ENCODE measurements around the gene GMPR. TPM values are rescaled to one million over a fixed set of nuclear protein-coding genes. Genes with fewer than 3 reads are reported as not detected.

GMPR gene
- total RNA-seq, 6 donors from 2014 or later: 10.5 to 25.6 (median 16.4) TPM

DNA sequence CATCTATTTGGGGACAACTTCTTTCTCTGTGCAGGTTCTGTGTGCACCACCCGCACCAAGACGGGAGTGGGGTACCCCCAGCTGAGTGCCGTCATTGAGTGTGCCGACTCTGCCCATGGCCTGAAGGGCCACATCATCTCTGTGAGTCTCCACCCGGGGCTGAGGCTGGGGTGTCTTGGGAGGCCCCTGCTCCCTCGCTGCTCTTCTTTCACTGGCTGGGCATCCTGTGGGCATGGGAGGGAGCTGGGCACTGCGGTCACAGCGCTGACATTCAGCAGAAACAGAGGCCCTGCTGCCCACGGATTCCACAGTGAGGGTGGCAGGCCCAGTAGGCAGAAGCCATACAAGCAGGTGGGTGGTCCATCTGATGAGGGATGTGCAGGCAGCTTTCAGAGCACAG lies 40.4 kb downstream of the GMPR start:
- no peak for ATAC-seq (ENCODE audit: low FRiP score in 2 of 2)
- Histone ChIP-seq H3K27me3 (no peaks in the 10 kb centered on the region), H3K27ac (no peak overlapping the region), H3K36me3 (peaks cover 0 to 4% (median 0%) of the 10 kb centered on the region in 4 donors), H3K9me3 (no peaks in the 10 kb centered on the region), H3K4me1 (peaks cover 0 to 9% (median 3%) of the 10 kb centered on the region in 4 donors), H3K4me3 (no peak overlapping the region)
- TF ChIP-seq CTCF (IDR thresholded peaks at IDR 0.05) (no peak), POLR2A (IDR thresholded peaks at IDR 0.05) (no peak), POLR2AphosphoS5 (IDR thresholded peaks at IDR 0.05) (no peak), EP300 (IDR thresholded peaks at IDR 0.05) (no peak)
- no peak for DNase-seq
- 91 to 96% methylated on average over 4 to 9 of the region's 9 CpGs for WGBS, 2 donors

DNA sequence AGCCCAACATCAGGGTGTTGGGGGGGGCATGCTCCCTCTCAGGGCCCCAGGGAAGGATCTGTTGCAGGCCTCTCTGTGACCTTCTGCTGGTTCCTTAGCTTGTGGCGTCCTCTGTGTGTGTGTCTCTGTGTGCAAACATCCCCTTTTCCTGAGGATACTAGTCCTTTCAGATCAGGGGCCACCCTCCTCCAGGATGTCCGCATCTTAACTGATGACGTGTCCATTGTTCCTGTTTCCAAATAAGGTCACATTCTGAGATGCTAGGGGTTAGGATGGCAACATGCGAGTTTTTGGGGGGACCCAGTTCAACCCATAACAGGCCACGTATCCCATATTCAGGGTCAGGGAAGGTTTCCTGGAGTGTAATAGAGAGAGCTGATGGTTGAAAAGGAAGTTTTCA lies 40.9 kb downstream of the GMPR start:
- Histone ChIP-seq H3K9me3 (no peaks in the 10 kb centered on the region), H3K27me3 (no peaks in the 10 kb centered on the region), H3K36me3 (peaks cover 0 to 4% (median 0%) of the 10 kb centered on the region in 4 donors), H3K4me3 (no peak overlapping the region), H3K4me1 (peaks cover 0 to 9% (median 3%) of the 10 kb centered on the region in 4 donors), H3K27ac (no peak overlapping the region)
- ATAC-seq (ENCODE audit: low FRiP score in 2 of 2) (no peak), DNase-seq (no peak)
- TF ChIP-seq CTCF (IDR thresholded peaks at IDR 0.05): no peak
- no peak for TF ChIP-seq POLR2A (IDR thresholded peaks at IDR 0.05)
- TF ChIP-seq EP300 (IDR thresholded peaks at IDR 0.05): no peak
- 77 to 96% methylated on average over 5 of the region's 5 CpGs for WGBS, 2 donors

GRCh38 chr6:16282370-16282769 lies 44.0 kb downstream of the GMPR start:
- no peak for ATAC-seq (ENCODE audit: low FRiP score in 2 of 2)
- Histone ChIP-seq H3K36me3 (peaks cover 0 to 4% (median 0%) of the 10 kb centered on the region in 4 donors), H3K9me3 (no peaks in the 10 kb centered on the region), H3K4me1 (peaks cover 0 to 6% (median 2%) of the 10 kb centered on the region in 4 donors), H3K27ac (no peak overlapping the region), H3K27me3 (no peaks in the 10 kb centered on the region), H3K4me3 (no peak overlapping the region)
- no peak for DNase-seq
- 93% methylated on average over 4 of the region's 4 CpGs for WGBS, 2 donors
- no peak for TF ChIP-seq EP300 (IDR thresholded peaks at IDR 0.05)
- no peak for TF ChIP-seq POLR2A (IDR thresholded peaks at IDR 0.05)
- TF ChIP-seq POLR2AphosphoS5 (IDR thresholded peaks at IDR 0.05): no peak
- no peak for TF ChIP-seq CTCF (IDR thresholded peaks at IDR 0.05)

- TF ChIP-seq POLR2A (IDR thresholded peaks at IDR 0.05) (no peak), CTCF (IDR thresholded peaks at IDR 0.05) (no peak), POLR2AphosphoS5 (IDR thresholded peaks at IDR 0.05) (no peak), EP300 (IDR thresholded peaks at IDR 0.05) (no peak)
- ATAC-seq (ENCODE audit: low FRiP score in 2 of 2) (no peak), DNase-seq (no peak)
- 94 to 95% methylated on average over 8 to 14 of the region's 14 CpGs for WGBS, 2 donors
- Histone ChIP-seq H3K27me3 (no peaks in the 10 kb centered on the region), H3K4me1 (no peaks in the 10 kb centered on the region), H3K27ac (no peak overlapping the region), H3K4me3 (no peak overlapping the region), H3K36me3 (no peaks in the 10 kb centered on the region), H3K9me3 (no peaks in the 10 kb centered on the region)
Observed at GRCh38 chr6:16284472-16284871, 46.1 kb downstream of the GMPR start.

GRCh38 chr6:16285467-16286150 lies 47.2 kb downstream of the GMPR start:
- ATAC-seq (ENCODE audit: low FRiP score in 2 of 2): no peak
- 88 to 91% methylated on average over 6 to 11 of the region's 11 CpGs for WGBS, 2 donors
- Histone ChIP-seq H3K27me3 (no peaks in the 10 kb centered on the region), H3K4me3 (no peak overlapping the region), H3K9me3 (no peaks in the 10 kb centered on the region), H3K4me1 (no peaks in the 10 kb centered on the region), H3K27ac (no peak overlapping the region), H3K36me3 (no peaks in the 10 kb centered on the region)
- TF ChIP-seq POLR2AphosphoS5 (IDR thresholded peaks at IDR 0.05): no peak
- no peak for TF ChIP-seq EP300 (IDR thresholded peaks at IDR 0.05)
- DNase-seq: no peak

All from upper lobe of left lung (tissue), 6 donors.